H1 (cell line): ENCODE measurements around the gene BABAM2. TPM values are rescaled to one million over a fixed set of nuclear protein-coding genes. Genes with fewer than 3 reads are reported as not detected.

ENCODE experiments used
- CTCF ChIA-PET: fragments of 300-600 bp; sonication (Branson Sonifier 250); formaldehyde crosslinking; loops from one replicate; lab custom pipeline; 2021; ENCODE audit not compliant: partially characterized antibody; lab: Charles Lee
- POLR2A ChIA-PET: fragments of 300-600 bp; sonication (Branson Sonifier 250); formaldehyde crosslinking; loops from one replicate; lab custom pipeline; 2021; ENCODE audit warnings: inconsistent platforms; ENCODE audit not compliant: partially characterized antibody; lab: Charles Lee
- DNase-seq, 2 experiments: peaks; one replicate each; pipeline versions ENCODE4 v3.0.0 to v3.0.0-alpha.2; 2010 to 2022; ENCODE audit warnings: low spot score in 2 of 2, low read depth in 1 of 2, mixed read lengths in 1 of 2
- FAIRE-seq: peaks from 2 replicates; lab custom pipeline; 2011; peaks lifted over from hg19 to GRCh38; lab: Jason Lieb, UNC
- H2AFZ ChIP-seq: 2 replicates; pipeline ENCODE4 v1.8.1; 2012; ENCODE audit warnings: low read length, inconsistent platforms
- H2AK5ac ChIP-seq: 2 replicates; pipeline ENCODE4 v1.6.1; 2013; ENCODE audit warnings: low read depth, low read length
- H2BK120ac ChIP-seq: replicated peaks from 2 replicates; pipeline ENCODE3; 2013; ENCODE audit warnings: low read depth, low read length, inconsistent platforms
- H2BK12ac ChIP-seq: 2 replicates; pipeline ENCODE4 v1.6.1; 2013; ENCODE audit warnings: low read depth, low read length
- H2BK15ac ChIP-seq: 2 replicates; pipeline ENCODE4 v1.6.1; 2013; ENCODE audit warnings: low read length
- H2BK20ac ChIP-seq: 2 replicates; pipeline ENCODE4 v1.6.1; 2013; ENCODE audit warnings: low read length
- H2BK5ac ChIP-seq: 2 replicates; pipeline ENCODE4 v1.6.1; 2013; ENCODE audit warnings: low read depth, low read length
- H3K14ac ChIP-seq: 2 replicates; pipeline ENCODE4 v1.6.1; 2013; ENCODE audit warnings: inconsistent platforms; ENCODE audit not compliant: insufficient read length
- H3K18ac ChIP-seq: 2 replicates; pipeline ENCODE4 v1.6.1; 2013; ENCODE audit warnings: low read length; ENCODE audit errors: extremely low read depth
- H3K23ac ChIP-seq: 2 replicates; pipeline ENCODE4 v1.6.1; 2013; ENCODE audit warnings: inconsistent platforms; ENCODE audit not compliant: insufficient read length
- H3K23me2 ChIP-seq: 2 replicates; pipeline ENCODE4 v1.6.1; 2013; ENCODE audit warnings: low read depth, low read length
- H3K27ac ChIP-seq: 2 replicates; pipeline ENCODE4 v1.6.1; 2011; ENCODE audit warnings: low read depth, low read length, inconsistent platforms
- H3K27me3 ChIP-seq, 4 experiments: replicated peaks in 1 of 4; 1 replicate in 1 of 4; 2 replicates in 3 of 4; pipeline versions ENCODE4 v1.6.1 to v1.8.1; 2011 to 2013; ENCODE audit warnings: low read length in 3 of 4, mild to moderate bottlenecking in 3 of 4, inconsistent platforms in 2 of 4, mixed read lengths in 2 of 4, moderate library complexity in 1 of 4; ENCODE audit not compliant: control insufficient read depth in 3 of 4, insufficient read depth in 3 of 4; ENCODE audit errors: extremely low read depth in 1 of 4
- H3K36me3 ChIP-seq, 4 experiments: 2 replicates each; pipeline versions ENCODE4 v1.6.1 to v1.8.1; 2011 to 2013; ENCODE audit warnings: mild to moderate bottlenecking in 4 of 4, low read length in 3 of 4, moderate library complexity in 2 of 4, control low read depth in 1 of 4, inconsistent platforms in 1 of 4; ENCODE audit not compliant: insufficient read depth in 4 of 4, control insufficient read depth in 2 of 4
- H3K4ac ChIP-seq: replicated peaks from 2 replicates; pipeline ENCODE3; 2013; ENCODE audit warnings: low read length, low read depth, mixed read lengths, inconsistent platforms; ENCODE audit not compliant: insufficient read length
- H3K4me1 ChIP-seq, 4 experiments: replicated peaks in 1 of 4; 1 replicate in 1 of 4; 2 replicates in 3 of 4; pipeline versions ENCODE4 v1.6.1 to v1.8.1; 2011 to 2013; ENCODE audit warnings: low read length in 3 of 4, inconsistent platforms in 2 of 4, mixed read lengths in 1 of 4; ENCODE audit not compliant: insufficient read depth in 4 of 4, control insufficient read depth in 3 of 4
- H3K4me2 ChIP-seq, 2 experiments: 2 replicates each; pipeline versions ENCODE4 v1.6.1 to v1.8.1; 2011 to 2013; ENCODE audit warnings: low read depth in 2 of 2, low read length in 2 of 2, control low read depth in 1 of 2, inconsistent platforms in 1 of 2, mild to moderate bottlenecking in 1 of 2; ENCODE audit not compliant: insufficient read depth in 1 of 2
- H3K4me3 ChIP-seq, 4 experiments: fragments of 200-600, 300-600 bp in 1 of 4; sonication (generic), shearing (Covaris generic), sonication (Bioruptor Twin) in 1 of 4; 2 replicates each; pipeline versions ENCODE4 v1.5.1 to v1.8.1; 2011 to 2016; ENCODE audit warnings: low read length in 4 of 4, low read depth in 3 of 4, control low read depth in 2 of 4, inconsistent platforms in 2 of 4, mild to moderate bottlenecking in 2 of 4, mixed read lengths in 1 of 4, moderate library complexity in 1 of 4; ENCODE audit not compliant: insufficient read depth in 2 of 4; ENCODE audit errors: extremely low read depth in 1 of 4
- H3K56ac ChIP-seq: replicated peaks from 2 replicates; pipeline ENCODE3; 2013; ENCODE audit warnings: low read depth, mild to moderate bottlenecking, mixed read lengths, low read length, inconsistent platforms; ENCODE audit not compliant: insufficient read length
- H3K79me1 ChIP-seq: 2 replicates; pipeline ENCODE4 v1.6.1; 2013; ENCODE audit warnings: low read depth, low read length, control low read depth
- H3K79me2 ChIP-seq, 2 experiments: 2 replicates each; pipeline versions ENCODE4 v1.6.1 to v1.8.1; 2012 to 2013; ENCODE audit warnings: low read length in 2 of 2, mild to moderate bottlenecking in 2 of 2, inconsistent platforms in 1 of 2; ENCODE audit not compliant: insufficient read depth in 2 of 2, control insufficient read depth in 1 of 2
- H3K9ac ChIP-seq, 4 experiments: replicated peaks in 1 of 4; 1 replicate in 1 of 4; 2 replicates in 3 of 4; pipeline versions ENCODE4 v1.6.1 to v1.8.1; 2011 to 2013; ENCODE audit warnings: low read depth in 3 of 4, low read length in 3 of 4, control low read depth in 2 of 4, mild to moderate bottlenecking in 2 of 4, moderate library complexity in 2 of 4, inconsistent platforms in 1 of 4; ENCODE audit errors: extremely low read depth in 1 of 4
- H3K9me3 ChIP-seq, 2 experiments: 2 replicates each; pipeline versions ENCODE4 v1.6.1 to v1.8.1; 2012 to 2013; ENCODE audit warnings: mild to moderate bottlenecking in 2 of 2, moderate library complexity in 2 of 2, control low read depth in 1 of 2, inconsistent platforms in 1 of 2, low read depth in 1 of 2, low read length in 1 of 2, mixed read lengths in 1 of 2; ENCODE audit not compliant: insufficient read depth in 2 of 2
- H4K20me1 ChIP-seq, 2 experiments: replicated peaks in 1 of 2; 2 replicates each; pipeline versions ENCODE3 to v1.8.1; 2011 to 2013; ENCODE audit warnings: inconsistent platforms in 2 of 2, low read length in 2 of 2, mild to moderate bottlenecking in 1 of 2; ENCODE audit not compliant: insufficient read depth in 2 of 2, control insufficient read depth in 1 of 2
- H4K5ac ChIP-seq: 2 replicates; pipeline ENCODE4 v1.6.1; 2013; ENCODE audit warnings: low read length, low read depth, mixed read lengths, inconsistent platforms; ENCODE audit not compliant: insufficient read length
- H4K8ac ChIP-seq: 2 replicates; pipeline ENCODE4 v1.8.0; 2013; ENCODE audit warnings: mild to moderate bottlenecking, moderate library complexity, low read length, inconsistent platforms; ENCODE audit not compliant: insufficient read depth; ENCODE audit errors: extremely low read depth
- H4K91ac ChIP-seq: replicated peaks from 2 replicates; pipeline ENCODE3; 2013; ENCODE audit warnings: low read length, mixed read lengths, inconsistent platforms; ENCODE audit not compliant: insufficient read length
- CREB1 ChIP-seq: IDR thresholded peaks from 2 replicates; pipeline ENCODE4 v1.6.1; 2012; ENCODE audit warnings: inconsistent platforms
- JUND ChIP-seq: IDR thresholded peaks from 2 replicates; pipeline ENCODE4 v1.6.1; 2011; ENCODE audit warnings: mild to moderate bottlenecking, improper control_type of control experiment, low read length
- WGBS, 2 experiments: shearing (Covaris generic) in 1 of 2; methylation state at CpG; one replicate each; pipeline versions ENCODE4 v1.1.6 to v1.1.7; 2013 to 2015; ENCODE audit warnings: low lambda C conversion rate in 2 of 2, mixed read lengths in 2 of 2, inconsistent platforms in 1 of 2, low coverage in 1 of 2, missing lambda C conversion rate in 1 of 2; ENCODE audit not compliant: insufficient replicate concordance in 2 of 2, insufficient coverage in 1 of 2, insufficient read length in 1 of 2; ENCODE audit errors: extremely low coverage in 1 of 2, missing lambda C conversion rate in 1 of 2; 5-methylcytosine and 5-hydroxymethylcytosine counted together
- polyA plus RNA-seq, 7 experiments: library from polyadenylated mRNA; depleted of rRNA in 3 of 7; stranded (reverse) in 5 of 7; unstranded in 2 of 7; fragments of >200 nt in 5 of 7; fragments of 200-250 nt in 2 of 7; gene quantifications; 1 replicate in 5 of 7; 2 replicates in 1 of 7; 4 replicates in 1 of 7; pipeline versions ENCODE4 v1.2.1 to v1.2.3, GENCODE V29; 2011 to 2013; ENCODE audit warnings: missing spikeins in 2 of 7, mixed read lengths in 2 of 7
- total RNA-seq: library from RNA; stranded (reverse); fragmentation: NEBNext Ultra II Directional; extraction: Animal tissue kit (Norgen Biotek cat#: 25700); gene quantifications from 2 replicates; pipeline ENCODE4 v1.2.1, GENCODE V29; 2021

Gene BABAM2
- total and polyA plus RNA-seq, 2 of the 8 experiments (the other 6 are each of a cell fraction or from before 2014, with no cell fraction given): 15.8 to 20.9 TPM

DNA sequence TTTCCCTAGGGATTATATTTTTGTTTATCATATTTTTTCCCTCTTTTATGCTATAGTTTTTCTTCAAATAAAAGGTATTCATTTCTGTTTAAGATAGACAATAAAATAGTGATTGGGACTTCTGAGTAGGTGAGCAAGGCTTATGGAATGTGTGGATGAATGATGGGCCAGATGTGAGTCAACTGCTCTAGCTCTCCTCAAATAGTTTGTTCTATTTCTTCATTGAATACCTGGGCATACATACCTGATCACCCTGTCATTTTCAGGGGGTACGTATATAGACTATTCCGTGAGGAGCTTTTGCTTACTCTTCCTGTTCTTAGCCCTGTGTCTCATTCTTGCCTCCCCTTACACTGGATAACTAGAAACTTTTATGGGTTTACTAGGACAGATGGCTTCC lies 41.9 kb downstream of the BABAM2 start:
- H3K23me2 ChIP-seq: no peaks in the 10 kb centered on the region
- H3K27ac ChIP-seq: no peak overlapping the region
- H3K18ac ChIP-seq: no peak overlapping the region
- H2BK20ac ChIP-seq: no peak overlapping the region
- H4K5ac ChIP-seq: no peak overlapping the region
- H3K79me2 ChIP-seq: no peaks in the 10 kb centered on the region
- no peak overlapping the region for H2BK120ac ChIP-seq
- no peak overlapping the region for H4K91ac ChIP-seq
- 96% methylated on average over 2 of the region's 2 CpGs; no CpG with 5 or more reads in 1 of the 2 experiments for WGBS, 2 experiments
- no peak overlapping the region for H3K56ac ChIP-seq
- peaks cover 0 to 2% of the 10 kb centered on the region in 2 experiments for H4K20me1 ChIP-seq
- H2BK12ac ChIP-seq: no peak overlapping the region
- no peak overlapping the region for H2BK5ac ChIP-seq
- no peak overlapping the region for H2AFZ ChIP-seq
- H3K9me3 ChIP-seq: no peaks in the 10 kb centered on the region
- H3K9ac ChIP-seq: no peak overlapping the region
- no peak for TF ChIP-seq JUND
- no peak for TF ChIP-seq CREB1
- no peak overlapping the region for H3K14ac ChIP-seq
- FAIRE-seq (no peak), DNase-seq (no peak)
- no peak overlapping the region for H3K23ac ChIP-seq
- POLR2A ChIA-PET: no interaction called here
- H3K4me2 ChIP-seq: no peak overlapping the region
- H3K79me1 ChIP-seq: no peaks in the 10 kb centered on the region
- no peak overlapping the region for H2BK15ac ChIP-seq
- H3K4me3 ChIP-seq: no peak overlapping the region
- CTCF ChIA-PET: interaction anchor here (1.5 kb wide), 1 partner anchor 9 kb away, joined by 3 read pairs; no protein-coding TSS in a partner anchor
- no peak overlapping the region for H3K4ac ChIP-seq
- no peak overlapping the region for H2AK5ac ChIP-seq
- no peaks in the 10 kb centered on the region for H3K27me3 ChIP-seq
- no peaks in the 10 kb centered on the region for H3K36me3 ChIP-seq
- H3K4me1 ChIP-seq: no peaks in the 10 kb centered on the region
- H4K8ac ChIP-seq: no peak overlapping the region
